Stimulated activated CD8-positive, alpha-beta memory T cell treated with anti-CD3 and anti-CD28 coated beads, Interleukin-4, amount 100 ng/mL, for 4 hours (primary cell): ENCODE data around the gene ZSCAN29.

Experiments used
- DNase-seq, 2 donors: peaks; one replicate each; pipeline ENCODE4 v3.0.0-alpha.2; 2020; ENCODE audit warnings: low read depth in 2 of 2, low spot score in 1 of 2

The ZSCAN29 gene

DNA sequence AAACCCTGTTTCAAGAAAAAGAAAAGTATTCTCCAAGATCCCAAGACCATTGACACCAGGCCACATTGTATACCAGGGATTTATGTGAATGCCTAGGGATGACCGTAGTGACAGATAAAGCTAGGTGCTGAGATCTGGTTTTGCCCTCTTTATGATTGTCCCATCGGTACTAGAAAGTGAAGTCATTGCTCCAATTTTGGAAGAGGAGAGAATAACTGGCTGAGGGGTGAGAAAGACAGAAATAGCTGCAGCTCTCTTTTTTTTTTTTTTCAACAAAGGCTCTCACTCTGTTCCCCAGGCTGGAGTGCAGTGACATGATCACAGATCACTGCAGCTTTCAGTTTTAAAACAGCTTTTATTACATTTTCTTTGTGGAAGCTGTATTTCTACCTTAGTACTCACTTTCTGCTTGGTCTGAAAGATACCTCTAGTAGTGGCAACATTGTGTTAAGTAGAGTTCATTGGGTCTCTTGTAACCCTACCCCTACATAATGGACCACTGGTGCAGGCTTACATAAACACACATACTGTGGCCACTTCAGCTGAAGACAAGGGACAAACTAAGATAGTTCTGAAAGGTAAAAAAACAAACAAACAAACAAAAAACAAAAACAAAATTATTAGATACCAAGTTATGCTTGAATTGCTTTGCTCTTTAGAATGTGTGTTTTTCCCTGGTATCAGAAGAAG, 18.0 kb downstream of the ZSCAN29 start:
- no peak for DNase-seq

DNA sequence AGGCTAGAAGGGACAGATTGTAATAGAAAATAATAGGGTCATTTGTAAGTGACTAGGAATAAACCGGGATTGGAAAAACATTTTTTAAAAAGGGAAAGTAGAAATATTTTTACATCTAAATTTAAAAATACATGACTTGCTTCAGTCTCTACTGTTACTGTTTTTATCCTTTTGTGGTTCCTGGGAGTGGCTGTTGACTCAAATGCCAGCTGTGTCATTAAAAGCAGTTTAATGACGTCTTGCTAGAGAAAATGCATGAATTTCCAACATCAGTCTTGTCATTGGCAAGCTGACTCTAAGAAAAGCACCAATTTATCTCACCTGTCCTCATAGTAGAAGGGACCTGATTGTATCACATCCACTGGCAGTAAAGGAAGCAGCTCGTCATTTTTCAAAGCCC, 23.7 kb downstream of the ZSCAN29 start:
- no peak for DNase-seq

DNA sequence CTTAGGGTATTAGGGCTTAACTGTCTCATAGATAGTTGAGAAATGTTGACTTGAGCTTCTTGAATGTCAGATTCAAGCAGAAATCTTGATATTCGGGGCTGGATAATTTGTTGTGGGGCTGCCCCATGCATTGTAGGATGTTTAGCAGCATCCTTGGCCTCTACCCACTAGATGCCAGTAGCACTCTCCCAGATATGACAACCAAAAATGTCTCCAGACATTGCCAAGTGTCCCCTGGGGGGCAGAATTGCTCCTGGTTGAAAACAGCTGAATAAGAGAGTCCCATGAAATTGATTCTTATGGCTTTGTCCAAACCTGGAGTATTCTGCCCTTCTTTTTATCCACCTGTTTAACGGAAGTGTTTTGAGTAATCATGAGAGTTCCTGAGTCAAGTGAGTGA, 24.5 kb downstream of the ZSCAN29 start:
- no peak for DNase-seq

DNA sequence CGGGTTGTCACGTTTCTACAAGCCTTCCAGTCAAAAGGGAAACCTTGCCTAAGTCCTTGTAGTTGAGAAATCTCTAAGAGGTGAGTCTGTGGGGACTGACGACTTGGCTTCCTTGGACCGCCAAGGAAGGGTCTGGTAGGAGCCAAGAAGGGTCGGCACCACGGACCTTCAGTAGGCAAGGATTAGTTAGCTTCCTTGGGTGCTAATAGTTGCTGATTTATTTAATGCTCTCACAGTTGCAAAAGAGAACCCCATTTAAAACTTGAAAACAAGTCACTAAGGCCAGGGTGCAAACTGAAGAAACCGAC, 40.1 kb downstream of the ZSCAN29 start:
- no peak for DNase-seq

DNA sequence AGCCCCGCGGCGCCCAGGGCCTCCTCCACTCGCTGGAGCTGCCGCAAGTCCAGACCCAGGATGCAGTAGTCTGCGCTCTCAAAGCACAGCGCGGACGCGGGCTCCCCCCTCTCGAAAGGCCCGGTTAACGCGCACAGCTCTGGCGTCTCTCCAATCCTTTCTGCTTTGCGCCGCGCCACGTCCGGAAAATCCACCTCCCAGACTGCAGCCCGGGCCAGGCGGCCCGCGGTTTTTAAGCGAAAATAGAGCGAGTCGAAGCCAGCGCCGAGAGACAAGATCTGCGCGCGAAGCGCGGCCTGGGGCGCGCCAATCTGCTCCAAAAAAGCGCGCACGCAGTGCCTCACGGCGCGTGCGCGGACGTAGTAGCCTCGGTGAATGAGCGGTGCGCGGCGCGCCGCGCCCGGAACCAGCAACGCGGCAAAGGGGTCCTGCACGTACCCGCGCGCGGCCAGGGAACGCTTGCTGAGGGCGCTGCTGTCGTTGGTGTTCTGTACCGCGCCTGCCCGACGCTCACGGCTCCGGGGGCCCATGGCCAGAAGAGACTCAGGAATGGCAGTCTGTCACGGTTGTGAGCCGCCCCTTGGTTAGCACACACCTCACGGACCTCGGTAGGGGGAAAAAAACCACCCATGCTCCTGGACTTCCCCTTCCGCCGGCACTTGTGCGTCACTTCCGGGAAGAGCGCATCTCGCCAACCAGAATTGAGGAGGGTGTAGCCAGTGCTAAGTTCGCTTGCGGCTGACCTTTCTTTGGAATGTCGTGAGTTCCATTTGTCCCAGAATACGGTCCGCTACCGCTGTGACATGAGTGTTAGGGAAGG, 40.7 kb downstream of the ZSCAN29 start, which contains the start of gene LCMT2:
Gene LCMT2, minus strand, starts transcription at position 614 of the 820 bp plus-strand sequence. Its CDS starts 84 bp downstream, at position 530.
- DNase-seq, result peak; percentile 73 to 81

DNA sequence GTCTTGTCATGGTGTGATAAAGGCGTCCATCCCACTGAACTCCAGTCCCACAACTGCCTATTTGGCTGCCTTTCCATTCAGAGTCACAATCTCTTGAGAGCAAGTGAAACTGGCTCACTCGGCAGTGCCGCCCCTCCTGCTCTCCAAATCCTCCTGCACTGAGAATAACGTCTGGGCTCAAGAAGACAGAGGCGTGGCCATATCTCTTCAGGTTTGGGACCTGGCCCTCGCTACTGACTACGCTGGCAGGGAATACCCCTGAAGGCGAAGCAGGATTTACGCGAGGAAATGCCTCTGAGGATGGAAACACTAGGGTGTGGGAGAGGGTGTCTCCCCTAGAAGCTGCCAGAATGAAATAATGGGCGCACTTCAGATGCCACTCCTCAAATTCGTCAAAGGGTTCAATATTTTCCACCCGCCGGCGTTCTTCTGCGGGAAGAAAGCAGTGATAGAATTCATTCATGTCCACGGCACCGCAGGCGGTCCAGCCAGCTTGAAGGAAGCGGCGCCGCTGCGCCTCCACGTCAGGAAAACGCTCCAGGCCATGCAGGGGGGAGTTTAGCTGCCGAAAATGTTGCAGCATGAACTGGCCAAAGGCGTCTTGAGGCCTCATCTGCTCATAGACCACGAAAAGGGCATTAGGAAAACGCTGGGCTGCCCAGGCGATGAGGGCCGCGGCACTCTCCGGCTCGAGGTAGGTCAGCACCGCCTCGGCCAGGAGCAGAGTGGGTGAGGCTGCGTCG, 41.5 kb downstream of the ZSCAN29 start:
- DNase-seq, result no peak

DNA sequence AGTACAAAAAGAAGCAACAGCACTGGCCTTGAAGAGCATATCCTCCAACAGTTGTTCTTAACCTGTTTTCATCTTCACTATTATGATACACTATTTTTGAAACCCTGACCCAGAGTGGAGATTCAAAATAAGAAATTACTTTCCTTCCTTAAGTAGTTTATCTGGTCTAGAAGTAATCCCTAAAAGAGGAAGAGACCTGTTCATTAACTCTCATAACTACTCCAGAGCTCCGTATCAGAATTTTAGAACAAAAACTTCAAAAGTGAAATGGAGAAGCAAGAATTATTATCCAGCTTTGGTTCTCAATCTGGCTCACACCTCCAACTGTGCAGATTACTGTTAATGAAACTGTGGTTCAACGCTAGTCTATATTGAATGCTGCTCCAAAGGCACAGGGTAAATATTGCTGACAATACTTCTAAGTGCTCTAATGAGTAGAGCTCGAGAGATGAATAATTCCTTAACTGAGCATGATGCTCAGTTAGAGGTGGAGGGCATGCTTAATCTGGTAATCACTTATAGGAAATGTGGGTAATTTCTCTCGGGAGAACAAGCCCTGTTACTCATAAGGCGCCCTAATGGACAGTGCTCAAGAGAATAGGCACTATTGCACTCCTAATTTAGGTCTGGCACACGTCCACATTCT, 45.7 kb downstream of the ZSCAN29 start:
- no peak for DNase-seq

DNA sequence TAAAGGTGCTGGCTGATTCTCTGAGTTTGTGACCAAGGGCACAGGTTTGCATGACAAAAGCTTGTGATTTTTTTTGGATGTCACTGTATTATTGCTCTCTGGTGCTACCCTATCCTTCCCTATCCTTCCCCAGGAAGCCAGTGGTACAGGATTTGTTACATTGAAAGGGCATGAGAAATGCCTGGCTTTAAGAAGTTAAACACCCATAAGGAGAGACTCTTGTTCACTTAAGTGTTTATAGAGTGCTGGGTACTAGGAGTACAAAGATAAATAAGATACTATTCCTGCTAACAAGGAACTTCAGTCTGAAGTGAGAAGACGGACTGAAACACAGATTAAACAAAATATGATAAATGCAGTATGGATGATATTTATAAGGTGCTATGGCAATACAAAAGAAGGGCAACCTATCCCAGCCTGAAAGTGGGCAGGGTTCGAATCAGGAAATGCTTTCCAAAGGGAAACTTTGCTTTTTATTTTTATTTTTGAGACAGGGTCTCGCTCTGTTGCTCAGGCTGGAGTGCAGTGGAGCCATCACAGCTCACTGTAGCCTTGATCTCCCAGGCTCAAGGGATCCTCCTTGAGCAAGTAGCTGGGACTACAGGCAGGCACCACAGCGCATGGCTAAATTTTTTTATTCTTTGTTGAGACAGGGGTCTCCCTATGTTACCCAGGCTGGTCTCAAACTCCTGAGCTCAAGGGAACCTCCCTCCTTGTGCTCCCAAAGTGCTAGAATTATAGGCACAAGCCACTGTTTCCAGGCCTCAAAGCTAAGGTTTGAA, 51.7 kb downstream of the ZSCAN29 start:
- DNase-seq, result no peak

DNA sequence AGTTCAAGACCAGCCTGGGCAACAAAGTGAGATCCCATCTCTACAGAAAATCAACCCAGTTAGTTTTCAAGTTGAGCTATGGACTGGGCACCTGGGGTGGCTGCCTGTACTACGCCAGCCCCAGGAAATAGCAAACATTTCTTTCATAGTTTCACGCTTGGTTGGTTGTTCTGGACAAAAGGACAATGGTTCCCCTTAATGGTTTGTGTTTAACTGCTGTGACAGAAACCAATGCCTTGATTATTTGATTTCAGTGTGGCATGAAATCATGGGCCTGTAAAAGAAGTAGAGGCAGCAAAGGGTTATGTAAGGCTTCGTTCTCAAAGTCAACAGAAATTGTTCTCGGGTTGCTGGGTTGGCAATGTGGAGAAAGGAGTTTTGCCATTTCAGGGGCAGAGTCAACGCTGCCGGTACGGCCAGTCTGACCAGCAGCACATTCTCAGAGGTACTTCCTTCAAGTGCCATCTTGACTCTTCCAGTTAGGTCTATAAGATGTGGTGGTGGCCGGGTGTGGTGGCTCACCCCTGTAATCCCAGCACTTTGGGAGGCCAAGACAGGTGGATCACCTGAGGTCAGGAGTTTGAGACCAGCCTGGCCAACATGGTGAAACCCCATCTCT, 53.2 kb downstream of the ZSCAN29 start:
- no peak for DNase-seq

DNA sequence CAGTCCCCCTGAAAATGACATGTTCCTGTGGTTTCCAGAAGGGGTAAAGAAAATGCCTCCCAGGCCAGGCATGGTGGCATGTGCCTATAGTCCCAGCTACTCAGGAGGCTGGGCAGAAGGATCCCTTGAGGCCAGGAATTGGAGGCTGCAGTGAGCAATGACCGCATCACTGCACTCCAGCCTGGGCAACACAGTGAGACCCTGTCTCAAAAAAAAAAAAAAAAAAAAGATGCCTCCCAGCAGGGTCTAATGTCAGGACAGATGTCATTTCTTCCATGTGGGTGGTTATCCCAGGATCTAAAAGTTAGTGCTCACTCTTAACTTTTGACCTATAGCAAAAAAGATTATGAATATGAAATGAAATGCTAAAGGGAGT, 53.9 kb downstream of the ZSCAN29 start:
- DNase-seq, result no peak

DNA sequence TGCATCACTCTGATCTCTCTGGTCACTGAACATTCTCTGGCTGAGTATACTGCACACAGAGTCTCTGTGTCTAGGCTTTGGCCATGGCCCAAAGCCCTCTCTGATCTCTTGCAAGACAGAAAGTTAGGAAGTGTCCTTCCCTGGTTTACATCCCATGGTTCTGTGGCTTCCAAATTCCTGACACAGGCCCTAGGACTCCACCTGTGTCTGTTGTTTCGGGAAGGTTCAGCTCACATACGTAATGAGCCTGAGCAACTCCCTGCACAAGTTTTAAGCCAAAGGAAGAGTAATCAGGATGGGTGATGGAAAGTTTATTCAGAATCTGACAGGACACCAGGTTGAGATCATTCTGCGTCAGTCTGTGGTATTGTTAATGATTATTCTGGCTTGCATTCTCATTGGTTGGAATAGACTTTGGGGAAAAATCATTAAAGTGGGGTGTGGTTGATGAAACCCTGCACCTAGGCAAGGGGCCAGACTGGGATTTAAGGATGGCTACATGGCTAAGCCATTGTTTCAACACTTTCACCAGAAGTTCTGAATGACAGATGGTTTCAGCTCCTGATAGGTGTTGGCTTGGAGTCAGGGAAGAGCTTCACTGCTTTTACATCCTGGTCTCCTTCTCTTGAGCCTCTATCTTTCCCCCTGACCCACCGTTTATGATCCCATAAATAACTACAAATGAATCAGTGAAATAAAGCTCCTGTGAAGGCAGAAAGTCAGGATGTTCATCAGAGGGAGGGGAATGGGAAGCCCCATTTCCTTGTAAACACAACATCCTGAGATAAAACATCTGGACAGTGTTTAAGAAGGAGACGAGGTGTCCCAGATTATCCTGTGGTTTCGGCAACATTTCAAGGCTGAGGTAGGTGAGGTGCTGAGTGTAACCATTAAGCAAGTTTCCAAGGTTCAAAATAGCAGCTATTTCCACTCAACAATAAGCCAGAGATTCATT, 54.5 kb downstream of the ZSCAN29 start:
- DNase-seq, result no peak

DNA sequence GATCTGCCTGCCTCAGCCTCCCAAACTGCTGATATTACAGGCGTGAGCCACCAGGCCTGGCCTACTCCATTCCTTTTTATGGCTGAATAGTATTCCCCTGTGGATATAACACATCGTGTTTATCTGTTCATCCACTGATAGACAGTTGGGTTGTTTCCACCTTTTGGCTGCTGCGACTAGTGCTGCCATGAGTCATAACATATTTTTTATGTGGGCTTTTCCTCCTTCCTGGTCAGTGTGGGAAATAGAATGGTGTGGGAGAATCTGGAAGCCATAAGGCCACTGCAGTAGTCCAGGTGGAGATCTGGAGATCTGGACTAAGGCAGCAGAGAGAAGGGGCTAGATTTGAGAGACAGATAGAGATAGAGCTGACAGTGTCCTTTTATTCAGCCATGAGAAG, 56.7 kb downstream of the ZSCAN29 start:
- DNase-seq, result no peak

DNA sequence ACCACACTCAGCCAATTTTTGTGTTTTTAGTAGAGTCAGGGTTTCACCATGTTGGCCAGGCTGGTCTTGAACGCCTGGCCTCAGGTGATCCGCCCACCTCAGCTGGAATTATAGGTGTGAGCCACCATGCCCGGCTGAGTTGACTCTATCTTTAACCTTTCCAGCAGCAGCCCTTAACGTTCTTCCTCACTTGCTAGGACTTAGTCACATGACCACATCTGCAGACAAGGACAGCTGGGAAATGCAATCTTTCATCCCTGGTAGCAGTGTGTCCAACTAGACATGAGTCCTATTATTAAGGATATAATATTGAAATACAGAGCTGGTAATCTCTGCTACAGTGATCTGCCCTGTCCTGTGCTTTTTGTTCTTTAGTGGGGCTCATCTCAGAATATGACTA, 58.5 kb downstream of the ZSCAN29 start:
- DNase-seq, result no peak
